ENCODE measurements around the gene PDZD8.
"Not testable (repeated sequence)": the region's sequence is repeated elsewhere in the genome, so short reads cannot be mapped to it uniquely, and the experiment has no call there.

Gene PDZD8

DNA sequence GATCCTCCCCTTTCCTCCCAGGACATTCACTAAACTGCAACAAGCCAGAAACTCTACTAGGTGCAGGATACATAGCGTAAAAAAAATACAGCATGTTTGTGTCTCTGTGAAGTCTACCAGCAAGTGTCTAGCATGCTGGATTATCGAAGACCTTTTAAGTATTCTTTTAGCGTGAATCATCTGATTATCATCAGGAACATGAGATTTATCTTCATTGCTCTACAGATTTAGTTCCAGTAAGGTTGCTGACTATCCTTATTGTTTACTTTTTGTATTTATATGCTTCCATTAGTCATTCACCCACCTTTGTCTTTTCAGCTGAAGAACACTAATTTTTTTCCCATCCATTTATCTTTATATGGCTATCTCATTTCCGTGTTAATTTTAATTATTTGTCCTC, 62.8 kb downstream of the PDZD8 start:
- DNase-seq (ENCODE audit: insufficient read length, low spot score) (no peak), FAIRE-seq (no peak)
- TF ChIP-seq POLR2A (IDR thresholded peaks at IDR 0.05; ENCODE audit: low read depth, low read length): no peak
- no peak for TF ChIP-seq POU2F2 (IDR thresholded peaks at IDR 0.05; ENCODE audit: low read depth, low read length)
- no peak for TF ChIP-seq PAX5 (IDR thresholded peaks at IDR 0.05; ENCODE audit: insufficient read depth, low read length, severe bottlenecking)
- no peak for TF ChIP-seq TAF1 (IDR thresholded peaks at IDR 0.05; ENCODE audit: low read depth, low read length)
- no peak for TF ChIP-seq SPI1 (IDR thresholded peaks at IDR 0.05; ENCODE audit: low read depth, low read length)
- no peak for TF ChIP-seq POLR2AphosphoS5 (IDR thresholded peaks at IDR 0.05; ENCODE audit: low read depth, low read length)

DNA sequence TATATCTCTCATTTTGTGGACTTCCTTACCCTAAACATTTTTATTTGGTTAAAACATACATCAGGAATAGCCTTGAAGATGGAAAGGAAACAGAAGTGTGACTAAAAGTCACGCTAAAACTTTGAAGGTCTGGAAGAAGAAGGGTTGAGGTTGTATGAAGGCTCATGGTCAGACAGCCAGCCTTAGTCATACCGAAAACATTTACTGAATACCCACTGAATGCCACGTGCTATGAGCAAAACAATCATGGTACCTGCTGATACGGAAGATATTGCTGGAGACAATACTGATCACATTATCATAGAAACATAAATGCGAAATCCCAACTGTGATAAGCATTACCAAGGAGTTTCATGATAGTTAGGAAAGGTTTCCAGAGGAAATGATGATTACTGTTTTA, 64.0 kb downstream of the PDZD8 start:
- FAIRE-seq (no peak), DNase-seq (ENCODE audit: insufficient read length, low spot score) (no peak)
- TF ChIP-seq SPI1 (IDR thresholded peaks at IDR 0.05; ENCODE audit: low read depth, low read length): no peak
- TF ChIP-seq POLR2A (IDR thresholded peaks at IDR 0.05; ENCODE audit: low read depth, low read length): no peak
- TF ChIP-seq TAF1 (IDR thresholded peaks at IDR 0.05; ENCODE audit: low read depth, low read length): no peak
- no peak for TF ChIP-seq PAX5 (IDR thresholded peaks at IDR 0.05; ENCODE audit: insufficient read depth, low read length, severe bottlenecking)
- TF ChIP-seq POU2F2 (IDR thresholded peaks at IDR 0.05; ENCODE audit: low read depth, low read length): no peak
- no peak for TF ChIP-seq POLR2AphosphoS5 (IDR thresholded peaks at IDR 0.05; ENCODE audit: low read depth, low read length)

DNA sequence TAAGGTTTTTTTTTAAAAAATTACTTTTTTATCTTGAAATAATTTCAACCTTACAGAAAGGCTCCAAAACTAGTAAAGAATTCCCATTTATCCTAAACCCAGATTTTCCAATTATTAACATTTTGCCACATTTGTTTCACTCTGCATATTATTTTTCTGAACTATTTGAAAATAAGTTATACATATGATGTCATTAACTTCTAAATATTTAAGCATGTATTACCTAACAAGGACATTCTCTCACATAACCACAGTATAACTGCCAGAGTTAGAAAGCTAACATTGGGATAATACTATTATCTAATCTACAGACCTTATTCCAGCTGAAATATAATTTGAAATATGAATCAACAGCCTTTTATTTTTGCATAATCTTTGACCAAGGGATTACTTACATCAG, 68.6 kb downstream of the PDZD8 start:
- FAIRE-seq: no peak
- no peak for DNase-seq (ENCODE audit: insufficient read length, low spot score)
- TF ChIP-seq POLR2AphosphoS5 (IDR thresholded peaks at IDR 0.05; ENCODE audit: low read depth, low read length): no peak

DNA sequence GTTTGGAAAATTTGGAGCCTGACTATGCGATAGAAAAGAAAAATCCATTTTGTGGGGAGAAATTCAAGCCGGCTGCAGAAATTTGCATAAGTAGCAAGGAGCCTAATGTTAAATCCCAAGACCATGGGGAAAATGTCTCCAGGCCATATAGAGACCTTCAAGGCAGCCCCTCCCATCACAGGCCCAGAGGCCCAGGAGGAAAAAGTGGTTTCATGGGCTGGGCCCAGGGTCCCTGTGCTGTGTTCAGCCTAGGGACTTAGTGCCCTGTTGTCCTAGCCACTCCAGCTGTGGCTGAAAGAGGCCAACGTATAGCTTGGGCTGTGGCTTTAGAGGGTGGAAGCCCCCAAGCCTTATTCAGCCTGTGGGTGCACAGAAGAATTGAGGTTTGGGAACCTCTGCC, 71.8 kb downstream of the PDZD8 start:
- FAIRE-seq; DNase-seq (ENCODE audit: insufficient read length, low spot score): not testable (repeated sequence)

DNA sequence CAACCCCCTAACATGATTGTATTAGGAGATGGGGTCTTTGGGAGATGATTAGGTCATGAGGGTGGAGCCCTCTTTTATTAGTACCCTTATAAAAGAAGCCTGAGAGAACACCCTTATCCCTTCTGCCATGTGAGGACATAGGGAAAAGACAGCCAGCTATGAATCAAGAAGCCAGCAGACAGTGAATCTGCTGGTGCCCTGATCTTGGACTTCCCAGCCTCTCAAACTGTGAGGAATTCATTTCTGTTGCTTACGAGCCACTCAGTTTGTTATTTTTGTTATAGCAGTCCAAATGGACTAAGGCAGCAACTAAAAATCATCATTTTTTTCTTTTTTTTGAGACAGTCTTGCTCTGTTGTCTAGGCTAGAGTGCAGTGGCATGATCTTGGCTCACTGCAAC, 74.6 kb downstream of the PDZD8 start:
- FAIRE-seq (no peak), DNase-seq (ENCODE audit: insufficient read length, low spot score) (no peak)
- no peak for TF ChIP-seq TAF1 (IDR thresholded peaks at IDR 0.05; ENCODE audit: low read depth, low read length)
- TF ChIP-seq POLR2AphosphoS5 (IDR thresholded peaks at IDR 0.05; ENCODE audit: low read depth, low read length): no peak
- no peak for TF ChIP-seq POU2F2 (IDR thresholded peaks at IDR 0.05; ENCODE audit: low read depth, low read length)
- no peak for TF ChIP-seq SPI1 (IDR thresholded peaks at IDR 0.05; ENCODE audit: low read depth, low read length)
- TF ChIP-seq PAX5 (IDR thresholded peaks at IDR 0.05; ENCODE audit: insufficient read depth, low read length, severe bottlenecking): no peak
- TF ChIP-seq POLR2A (IDR thresholded peaks at IDR 0.05; ENCODE audit: low read depth, low read length): no peak

DNA sequence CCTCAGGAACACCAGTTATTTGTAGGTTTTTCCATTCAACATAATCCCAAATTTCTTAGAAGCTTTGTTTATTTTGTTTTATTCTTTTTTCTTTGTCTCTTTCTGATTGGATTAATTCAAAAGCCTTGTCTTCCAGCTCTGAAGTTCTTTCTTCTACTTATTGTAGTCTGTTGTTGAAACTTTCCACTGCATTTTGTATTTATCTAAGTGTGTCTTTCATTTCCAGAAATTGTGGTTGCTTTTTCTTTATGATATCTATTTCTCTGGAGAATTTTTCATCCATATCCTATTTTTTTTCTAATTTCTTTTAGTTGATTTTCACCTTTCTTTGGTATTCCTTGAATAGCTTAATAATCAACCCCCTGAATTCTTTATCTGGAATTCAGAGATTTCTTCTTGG, 75.8 kb downstream of the PDZD8 start:
- FAIRE-seq (no peak), DNase-seq (ENCODE audit: insufficient read length, low spot score) (no peak)
- no peak for TF ChIP-seq SPI1 (IDR thresholded peaks at IDR 0.05; ENCODE audit: low read depth, low read length)
- no peak for TF ChIP-seq TAF1 (IDR thresholded peaks at IDR 0.05; ENCODE audit: low read depth, low read length)
- no peak for TF ChIP-seq POU2F2 (IDR thresholded peaks at IDR 0.05; ENCODE audit: low read depth, low read length)
- no peak for TF ChIP-seq PAX5 (IDR thresholded peaks at IDR 0.05; ENCODE audit: insufficient read depth, low read length, severe bottlenecking)
- TF ChIP-seq POLR2A (IDR thresholded peaks at IDR 0.05; ENCODE audit: low read depth, low read length): no peak
- no peak for TF ChIP-seq POLR2AphosphoS5 (IDR thresholded peaks at IDR 0.05; ENCODE audit: low read depth, low read length)

DNA sequence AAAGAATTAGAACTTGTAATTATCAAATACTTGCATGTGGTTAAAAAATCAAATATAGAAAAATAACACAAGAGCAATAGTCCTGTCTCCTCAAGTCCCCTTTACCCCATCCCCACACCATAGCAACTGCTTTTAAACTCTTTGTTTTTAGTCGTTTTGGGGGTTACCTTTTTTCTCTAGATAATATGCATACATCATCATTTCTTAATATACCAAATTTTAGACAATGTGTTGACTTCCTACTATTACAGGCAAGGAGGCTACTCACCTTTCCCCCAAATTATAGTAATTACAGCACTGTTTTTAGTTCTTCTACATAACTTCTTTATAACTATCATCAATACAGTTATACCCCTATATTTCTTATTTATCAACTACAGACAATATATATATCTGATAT, 77.0 kb downstream of the PDZD8 start:
- DNase-seq (ENCODE audit: insufficient read length, low spot score) (no peak), FAIRE-seq (no peak)
- no peak for TF ChIP-seq POU2F2 (IDR thresholded peaks at IDR 0.05; ENCODE audit: low read depth, low read length)
- no peak for TF ChIP-seq PAX5 (IDR thresholded peaks at IDR 0.05; ENCODE audit: insufficient read depth, low read length, severe bottlenecking)
- TF ChIP-seq SPI1 (IDR thresholded peaks at IDR 0.05; ENCODE audit: low read depth, low read length): no peak
- TF ChIP-seq TAF1 (IDR thresholded peaks at IDR 0.05; ENCODE audit: low read depth, low read length): no peak
- TF ChIP-seq POLR2A (IDR thresholded peaks at IDR 0.05; ENCODE audit: low read depth, low read length): no peak
- TF ChIP-seq POLR2AphosphoS5 (IDR thresholded peaks at IDR 0.05; ENCODE audit: low read depth, low read length): no peak

DNA sequence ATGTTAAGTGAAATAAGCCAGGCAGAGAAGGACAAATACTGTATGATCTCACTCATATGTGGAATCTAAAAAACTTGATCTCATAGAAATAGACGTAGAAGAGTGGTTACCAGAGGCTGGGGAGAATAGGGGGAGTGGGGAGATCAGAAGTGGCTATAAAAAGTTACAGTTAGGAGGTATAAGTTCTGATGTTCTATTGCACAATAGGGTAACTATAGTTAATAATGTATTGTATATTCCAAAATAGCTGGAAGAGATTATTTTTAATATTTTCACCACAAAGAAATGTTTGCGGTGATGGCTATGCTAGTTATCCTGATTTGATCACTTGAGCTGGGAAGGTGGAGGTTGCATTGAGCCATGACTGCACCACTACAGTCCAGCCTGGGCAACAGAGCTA, 80.5 kb downstream of the PDZD8 start:
- FAIRE-seq (no peak), DNase-seq (ENCODE audit: insufficient read length, low spot score) (no peak)
- TF ChIP-seq POLR2AphosphoS5 (IDR thresholded peaks at IDR 0.05; ENCODE audit: low read depth, low read length) (no peak), POLR2A (IDR thresholded peaks at IDR 0.05; ENCODE audit: low read depth, low read length) (no peak), PAX5 (IDR thresholded peaks at IDR 0.05; ENCODE audit: insufficient read depth, low read length, severe bottlenecking) (no peak), SPI1 (IDR thresholded peaks at IDR 0.05; ENCODE audit: low read depth, low read length) (no peak), POU2F2 (IDR thresholded peaks at IDR 0.05; ENCODE audit: low read depth, low read length) (no peak), TAF1 (IDR thresholded peaks at IDR 0.05; ENCODE audit: low read depth, low read length) (no peak)

DNA sequence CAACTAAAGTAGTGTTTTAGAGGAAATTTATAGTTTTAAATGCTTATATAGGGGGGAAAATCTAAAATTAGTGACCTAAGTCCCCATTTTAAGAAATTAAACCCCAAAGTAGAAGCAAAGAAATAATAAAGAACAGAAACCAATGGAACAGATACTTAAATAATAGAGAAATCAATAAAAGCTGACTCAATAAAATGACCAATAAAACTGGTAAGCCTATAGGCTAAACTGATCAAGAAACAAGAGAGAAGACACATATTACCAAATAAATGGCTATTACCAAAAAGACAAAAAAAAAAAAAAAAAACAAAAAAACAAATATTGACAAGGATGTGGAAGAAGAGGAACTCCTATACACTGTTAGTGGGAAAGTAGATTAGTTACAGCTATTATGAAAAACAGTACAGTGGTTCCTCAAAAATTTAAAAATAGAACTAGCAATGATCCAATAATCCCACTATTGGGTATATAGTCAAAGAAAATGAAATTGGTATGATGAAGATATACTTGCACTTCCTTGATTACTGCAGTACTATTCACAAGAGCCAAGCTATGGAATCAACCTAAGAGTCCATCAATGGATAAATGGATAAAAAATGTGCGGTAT, 81.1 kb downstream of the PDZD8 start:
- FAIRE-seq: no peak

DNA sequence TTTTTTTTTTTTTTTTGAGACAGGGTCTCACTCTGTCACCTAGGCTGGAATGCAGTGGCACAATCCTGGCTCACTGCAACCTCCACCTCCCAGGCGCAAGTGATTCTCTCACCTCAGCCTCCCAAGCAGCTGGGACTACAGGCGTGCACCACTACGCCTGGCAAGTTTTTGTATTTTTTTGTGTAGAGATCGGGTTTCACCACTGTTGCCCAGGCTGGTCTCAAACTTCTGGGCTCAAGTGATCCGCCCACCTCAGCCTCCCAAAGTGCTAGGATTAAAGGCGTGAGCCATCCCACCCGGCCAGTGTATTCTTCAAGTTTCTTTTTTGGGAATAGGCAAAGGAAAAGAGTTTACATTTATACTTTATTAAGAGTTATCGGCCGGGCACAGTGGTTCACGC, 84.4 kb downstream of the PDZD8 start:
- DNase-seq (ENCODE audit: insufficient read length, low spot score); FAIRE-seq: not testable (repeated sequence)

More for the DNA sequence above, 81.1 kb downstream of the PDZD8 start:
- TF ChIP-seq POU2F2 (IDR thresholded peaks at IDR 0.05; ENCODE audit: low read depth, low read length) (no peak), POLR2A (IDR thresholded peaks at IDR 0.05; ENCODE audit: low read depth, low read length) (no peak), POLR2AphosphoS5 (IDR thresholded peaks at IDR 0.05; ENCODE audit: low read depth, low read length) (no peak), TAF1 (IDR thresholded peaks at IDR 0.05; ENCODE audit: low read depth, low read length) (no peak), PAX5 (IDR thresholded peaks at IDR 0.05; ENCODE audit: insufficient read depth, low read length, severe bottlenecking) (no peak), SPI1 (IDR thresholded peaks at IDR 0.05; ENCODE audit: low read depth, low read length) (no peak)
- DNase-seq (ENCODE audit: insufficient read length, low spot score): no peak

Data from GM12891 (cell line).